Ovary (tissue), 3 donors: ENCODE measurements around the gene FOXP1.

Source experiments
- EP300 ChIP-seq: sonication (generic); formaldehyde crosslinking; IDR thresholded peaks from one replicate; pipeline ENCODE4 v1.6.1; 2017; ENCODE audit warnings: antibody characterized with exemption
- POLR2A ChIP-seq: fragments of 450-650 bp; IDR thresholded peaks from one replicate; pipeline ENCODE4 v1.6.1; 2017; ENCODE audit warnings: antibody characterized with exemption, mild to moderate bottlenecking, moderate library complexity
- TF ChIP-seq, protein P1 (sequence below), 3 donors: fragments of 450-650 bp in 2 of 3; fragments of 200-600 bp in 1 of 3; IDR thresholded peaks; one replicate each; pipeline versions ENCODE4 v1.5.1 to v1.8.0; 2016 to 2022; ENCODE audit warnings: antibody characterized with exemption in 3 of 3, mild to moderate bottlenecking in 1 of 3
- donor health status: DM: no; HTN: no; CAD: no.

DNA sequence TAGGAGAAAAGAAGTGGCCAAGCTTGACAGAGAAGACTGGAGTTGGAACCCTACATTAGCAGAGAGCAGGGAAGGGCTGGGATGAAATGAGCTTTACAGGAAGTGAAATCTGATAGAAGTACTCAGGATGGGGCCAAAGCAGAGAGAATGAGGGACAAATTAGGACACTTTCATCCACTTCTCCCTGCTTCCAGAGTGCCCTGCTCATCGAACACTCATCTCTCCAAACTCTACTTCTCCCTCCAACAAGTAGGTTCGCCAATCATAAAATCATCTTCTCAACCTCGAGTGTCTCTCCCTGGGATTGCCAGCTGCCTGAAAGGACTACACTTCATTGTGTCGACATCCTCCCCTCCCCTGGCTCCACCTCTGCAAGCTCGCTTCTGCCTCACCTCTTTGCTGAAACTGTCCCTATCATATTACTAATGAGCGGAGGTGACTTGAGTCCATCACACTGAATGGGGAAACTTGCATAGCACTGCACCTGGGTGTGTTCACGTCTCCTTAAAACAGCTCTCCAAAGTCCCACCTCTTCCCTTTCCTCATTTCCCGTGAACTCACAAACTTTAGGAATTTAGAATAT lies 365.8 kb downstream of the FOXP1 start:
- TF ChIP-seq EP300, result no peak
- TF ChIP-seq, protein P1, sequence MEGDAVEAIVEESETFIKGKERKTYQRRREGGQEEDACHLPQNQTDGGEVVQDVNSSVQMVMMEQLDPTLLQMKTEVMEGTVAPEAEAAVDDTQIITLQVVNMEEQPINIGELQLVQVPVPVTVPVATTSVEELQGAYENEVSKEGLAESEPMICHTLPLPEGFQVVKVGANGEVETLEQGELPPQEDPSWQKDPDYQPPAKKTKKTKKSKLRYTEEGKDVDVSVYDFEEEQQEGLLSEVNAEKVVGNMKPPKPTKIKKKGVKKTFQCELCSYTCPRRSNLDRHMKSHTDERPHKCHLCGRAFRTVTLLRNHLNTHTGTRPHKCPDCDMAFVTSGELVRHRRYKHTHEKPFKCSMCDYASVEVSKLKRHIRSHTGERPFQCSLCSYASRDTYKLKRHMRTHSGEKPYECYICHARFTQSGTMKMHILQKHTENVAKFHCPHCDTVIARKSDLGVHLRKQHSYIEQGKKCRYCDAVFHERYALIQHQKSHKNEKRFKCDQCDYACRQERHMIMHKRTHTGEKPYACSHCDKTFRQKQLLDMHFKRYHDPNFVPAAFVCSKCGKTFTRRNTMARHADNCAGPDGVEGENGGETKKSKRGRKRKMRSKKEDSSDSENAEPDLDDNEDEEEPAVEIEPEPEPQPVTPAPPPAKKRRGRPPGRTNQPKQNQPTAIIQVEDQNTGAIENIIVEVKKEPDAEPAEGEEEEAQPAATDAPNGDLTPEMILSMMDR (IDR thresholded peaks at IDR 0.05), result no peak
- no peak for TF ChIP-seq POLR2A
